Body of pancreas (tissue), 4 donors: ENCODE results near the gene UBE2D2.

ENCODE experiments used
- CTCF ChIP-seq, 7 experiments: fragments of 450-650 bp in 4 of 7; fragments of 200-600 bp in 3 of 7; sonication (generic) in 3 of 7; IDR thresholded peaks; one replicate each; pipeline ENCODE4 v1.5.1; 2016 to 2019; ENCODE audit warnings: antibody characterized with exemption in 7 of 7
- POLR2A ChIP-seq, 3 donors: fragments of 450-650 bp; IDR thresholded peaks; one replicate each; pipeline ENCODE4 v1.6.1; 2016; ENCODE audit warnings: antibody characterized with exemption in 3 of 3, mild to moderate bottlenecking in 2 of 3

DNA sequence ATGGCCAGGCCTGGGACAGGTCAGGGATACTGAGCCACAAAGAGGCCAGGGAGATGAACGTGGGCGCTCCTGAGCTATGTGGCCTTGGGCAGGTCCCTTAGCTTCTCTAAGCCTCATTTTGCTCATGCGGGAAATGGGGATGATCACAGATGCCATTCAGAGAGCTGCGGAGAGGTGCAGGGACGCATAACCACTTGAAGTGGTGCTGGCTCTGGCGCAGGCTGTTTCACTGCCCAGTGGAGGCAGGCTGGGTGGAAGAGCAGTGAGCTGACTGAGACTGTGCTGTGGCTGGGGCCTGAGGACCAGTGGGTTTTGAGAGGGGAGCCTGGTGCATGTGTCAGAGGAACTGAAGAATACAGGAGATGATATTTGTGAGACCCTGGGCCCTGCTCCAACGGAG lies 105.4 kb downstream of the UBE2D2 start:
- TF ChIP-seq CTCF (IDR thresholded peaks at IDR 0.05) (no peak), POLR2A (IDR thresholded peaks at IDR 0.05) (no peak)
